ENCODE measurements around the gene FAM210A. TPM values are rescaled to one million over a fixed set of nuclear protein-coding genes. Genes with fewer than 3 reads are reported as not detected.
"Not testable (repeated sequence)": the region's sequence is repeated elsewhere in the genome, so short reads cannot be mapped to it uniquely, and the experiment has no call there.

FAM210A gene
- total RNA-seq, 1 donor from 2014 or later: 33.8 TPM

GRCh38 chr18:13725566-13726231 lies 659 bp downstream of the FAM210A start:
- Mint-ChIP-seq H3K36me3 (ENCODE audit: low read depth) (peaks cover 49% of the 10 kb centered on the region), H3K4me3 (ENCODE audit: low read depth) (peak overlapping the region; percentile 88), H3K9me3 (peaks cover 5% of the 10 kb centered on the region), H3K4me1 (ENCODE audit: low read depth) (peaks cover 47% of the 10 kb centered on the region), H3K27me3 (ENCODE audit: low read depth) (no peaks in the 10 kb centered on the region), H3K27ac (peak overlapping the region; percentile 70)
- no peak for DNase-seq (ENCODE audit: low spot score)
- intact Hi-C loops (cut with micrococcal nuclease): loop anchor here (2.0 to 10.0 kb wide), 6 partner anchors 58 to 843 kb away; partner anchors contain the start of genes LDLRAD4, PTPN2 and SEH1L

- peaks cover 21% of the 10 kb centered on the region for H3K9me3 Mint-ChIP-seq
- no peak overlapping the region for H3K4me3 Mint-ChIP-seq (ENCODE audit: low read depth)
- no peak overlapping the region for H3K27ac Mint-ChIP-seq
- H3K4me1 Mint-ChIP-seq (ENCODE audit: low read depth): peaks cover 23% of the 10 kb centered on the region
- no peaks in the 10 kb centered on the region for H3K27me3 Mint-ChIP-seq (ENCODE audit: low read depth)
- intact Hi-C loops (cut with micrococcal nuclease): loop anchor here (10.0 kb wide), 1 partner anchor 506 kb away; the partner anchor contains the start of gene LDLRAD4
- no peak for DNase-seq (ENCODE audit: low spot score)
- H3K36me3 Mint-ChIP-seq (ENCODE audit: low read depth): peaks cover 62% of the 10 kb centered on the region
These were observed 5.5 kb downstream of the FAM210A start for GRCh38 chr18:13720847-13721246.

DNA sequence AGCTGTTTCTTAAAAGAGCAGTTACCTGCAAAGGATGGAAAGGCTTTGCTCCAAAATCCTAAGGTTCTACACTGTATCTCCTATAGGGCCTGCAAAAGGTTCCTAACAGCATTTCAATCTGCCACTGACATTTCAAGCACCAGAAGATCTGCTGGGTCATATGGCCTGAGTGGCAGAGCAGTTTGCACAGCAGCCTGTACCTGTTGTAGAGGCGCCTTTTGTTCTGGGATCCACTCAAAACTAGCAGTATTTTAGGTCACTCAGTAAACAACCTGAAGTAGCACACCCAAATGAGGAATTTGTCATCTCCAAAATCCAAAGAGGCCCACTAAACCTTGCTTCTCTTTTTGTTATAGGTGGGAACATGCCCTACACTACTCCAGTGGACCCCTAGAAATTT lies 6.2 kb downstream of the FAM210A start:
- H3K4me3 Mint-ChIP-seq (ENCODE audit: low read depth): no peak overlapping the region
- no peaks in the 10 kb centered on the region for H3K27me3 Mint-ChIP-seq (ENCODE audit: low read depth)
- H3K9me3 Mint-ChIP-seq: peaks cover 21% of the 10 kb centered on the region
- DNase-seq (ENCODE audit: low spot score): no peak
- peaks cover 57% of the 10 kb centered on the region for H3K36me3 Mint-ChIP-seq (ENCODE audit: low read depth)
- peaks cover 17% of the 10 kb centered on the region for H3K4me1 Mint-ChIP-seq (ENCODE audit: low read depth)
- intact Hi-C loops (cut with micrococcal nuclease): loop anchor here (10.0 kb wide), 1 partner anchor 505 kb away; the partner anchor contains the start of gene LDLRAD4
- H3K27ac Mint-ChIP-seq: no peak overlapping the region

- intact Hi-C loops (cut with micrococcal nuclease): no loop called here
- Mint-ChIP-seq H3K4me3 (ENCODE audit: low read depth) (no peak overlapping the region), H3K27me3 (ENCODE audit: low read depth) (no peaks in the 10 kb centered on the region), H3K27ac (no peak overlapping the region), H3K36me3 (ENCODE audit: low read depth) (peaks cover 47% of the 10 kb centered on the region), H3K4me1 (ENCODE audit: low read depth) (peaks cover 1% of the 10 kb centered on the region), H3K9me3 (peaks cover 21% of the 10 kb centered on the region)
- DNase-seq (ENCODE audit: low spot score): no peak
These were observed 9.4 kb downstream of the FAM210A start for GRCh38 chr18:13716916-13717315.

- Mint-ChIP-seq H3K27ac (no peak overlapping the region), H3K4me1 (ENCODE audit: low read depth) (peaks cover 4% of the 10 kb centered on the region), H3K9me3 (peaks cover 29% of the 10 kb centered on the region), H3K36me3 (ENCODE audit: low read depth) (peaks cover 48% of the 10 kb centered on the region), H3K27me3 (ENCODE audit: low read depth) (no peaks in the 10 kb centered on the region), H3K4me3 (ENCODE audit: low read depth) (no peak overlapping the region)
- intact Hi-C loops (cut with micrococcal nuclease): no loop called here
- no peak for DNase-seq (ENCODE audit: low spot score)
These were observed 11.0 kb downstream of the FAM210A start for GRCh38 chr18:13715330-13715729.

DNA sequence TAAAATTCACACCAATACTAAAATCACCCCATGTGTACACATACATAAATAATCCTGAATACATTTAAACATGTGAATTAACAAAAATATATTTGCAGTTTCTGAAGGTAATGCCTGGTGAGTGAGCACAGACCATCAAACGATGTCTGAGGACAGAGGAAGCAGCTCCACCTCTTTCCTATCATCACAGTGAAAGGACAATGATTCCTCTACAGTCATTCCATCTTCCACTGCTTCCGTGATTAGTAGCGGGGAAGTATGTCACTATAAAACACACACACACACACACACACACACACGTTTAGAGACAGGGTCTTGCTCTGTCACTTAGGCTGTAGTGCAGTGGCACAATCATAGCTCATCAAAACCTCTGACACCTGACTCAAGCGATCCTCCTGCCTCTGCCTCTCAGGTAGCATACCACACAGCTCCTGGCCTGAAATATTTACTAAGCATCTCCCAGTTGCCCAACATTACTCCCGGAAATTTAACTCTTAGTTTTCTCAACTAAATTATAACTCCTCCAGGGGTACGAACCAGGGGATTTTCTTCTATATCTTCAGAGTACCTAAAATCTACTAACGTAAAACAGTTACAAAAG lies 12.8 kb downstream of the FAM210A start:
- Mint-ChIP-seq H3K4me1 (ENCODE audit: low read depth) (peaks cover 4% of the 10 kb centered on the region), H3K27me3 (ENCODE audit: low read depth) (no peaks in the 10 kb centered on the region)
- intact Hi-C loops (cut with micrococcal nuclease): no loop called here

DNA sequence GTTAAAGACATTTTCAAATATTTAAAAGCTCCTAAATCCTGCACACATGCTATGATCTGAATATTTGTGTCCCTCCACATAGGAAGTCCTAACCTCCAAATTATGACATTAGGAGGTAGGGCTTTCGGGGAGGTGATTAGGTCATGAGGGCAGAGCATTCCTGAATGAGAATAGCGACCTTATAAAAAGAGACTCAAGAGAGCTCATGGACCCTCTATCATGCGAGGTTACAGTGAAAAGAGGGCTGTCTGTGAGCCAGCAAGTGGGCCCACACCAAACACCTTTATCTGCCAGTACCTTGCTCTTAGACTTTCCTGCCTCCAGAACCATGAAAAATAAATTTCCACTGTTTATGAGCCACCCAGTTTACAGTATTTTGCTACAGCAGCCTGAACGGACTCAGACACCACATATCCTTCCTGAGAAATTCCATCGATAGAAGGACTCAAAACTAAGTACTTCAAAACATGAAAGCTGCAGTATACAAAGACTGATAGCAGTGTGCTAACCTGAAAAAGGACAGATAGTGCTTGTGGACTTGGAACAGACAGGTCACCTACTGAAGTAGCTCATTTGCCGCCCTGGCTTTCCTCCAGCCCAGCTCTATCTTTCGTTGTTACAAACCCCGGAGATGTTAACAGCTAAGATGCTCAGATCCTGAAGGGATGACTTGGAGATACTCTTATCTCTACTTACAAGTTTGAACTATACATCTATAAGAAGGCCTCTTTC lies 13.8 kb downstream of the FAM210A start:
- H3K36me3 Mint-ChIP-seq (ENCODE audit: low read depth): peaks cover 47% of the 10 kb centered on the region
- no peak overlapping the region for H3K4me3 Mint-ChIP-seq (ENCODE audit: low read depth)
- peaks cover 2% of the 10 kb centered on the region for H3K4me1 Mint-ChIP-seq (ENCODE audit: low read depth)
- no peak overlapping the region for H3K27ac Mint-ChIP-seq
- no peak for DNase-seq (ENCODE audit: low spot score)
- intact Hi-C loops (cut with micrococcal nuclease): no loop called here
- H3K9me3 Mint-ChIP-seq: peaks cover 29% of the 10 kb centered on the region
- no peaks in the 10 kb centered on the region for H3K27me3 Mint-ChIP-seq (ENCODE audit: low read depth)

More for the DNA sequence above, 12.8 kb downstream of the FAM210A start:
- H3K36me3 Mint-ChIP-seq (ENCODE audit: low read depth): peaks cover 50% of the 10 kb centered on the region
- H3K4me3 Mint-ChIP-seq (ENCODE audit: low read depth): no peak overlapping the region
- H3K9me3 Mint-ChIP-seq: peaks cover 31% of the 10 kb centered on the region
- no peak overlapping the region for H3K27ac Mint-ChIP-seq
- DNase-seq (ENCODE audit: low spot score): no peak

- Mint-ChIP-seq H3K4me3 (ENCODE audit: low read depth) (no peak overlapping the region), H3K9me3 (peaks cover 44% of the 10 kb centered on the region), H3K27me3 (ENCODE audit: low read depth) (no peaks in the 10 kb centered on the region), H3K27ac (no peak overlapping the region), H3K36me3 (ENCODE audit: low read depth) (peaks cover 54% of the 10 kb centered on the region), H3K4me1 (ENCODE audit: low read depth) (peaks cover 2% of the 10 kb centered on the region)
- no peak for DNase-seq (ENCODE audit: low spot score)
- intact Hi-C loops (cut with micrococcal nuclease): no loop called here
These were observed 15.9 kb downstream of the FAM210A start for GRCh38 chr18:13710414-13710831.

GRCh38 chr18:13703899-13704298 lies 22.5 kb downstream of the FAM210A start:
- no peak overlapping the region for H3K27ac Mint-ChIP-seq
- H3K36me3 Mint-ChIP-seq (ENCODE audit: low read depth): peaks cover 73% of the 10 kb centered on the region
- no peaks in the 10 kb centered on the region for H3K4me1 Mint-ChIP-seq (ENCODE audit: low read depth)
- H3K27me3 Mint-ChIP-seq (ENCODE audit: low read depth): no peaks in the 10 kb centered on the region
- intact Hi-C loops (cut with micrococcal nuclease): no loop called here
- no peak for DNase-seq (ENCODE audit: low spot score)
- peaks cover 69% of the 10 kb centered on the region for H3K9me3 Mint-ChIP-seq
- H3K4me3 Mint-ChIP-seq (ENCODE audit: low read depth): no peak overlapping the region

DNA sequence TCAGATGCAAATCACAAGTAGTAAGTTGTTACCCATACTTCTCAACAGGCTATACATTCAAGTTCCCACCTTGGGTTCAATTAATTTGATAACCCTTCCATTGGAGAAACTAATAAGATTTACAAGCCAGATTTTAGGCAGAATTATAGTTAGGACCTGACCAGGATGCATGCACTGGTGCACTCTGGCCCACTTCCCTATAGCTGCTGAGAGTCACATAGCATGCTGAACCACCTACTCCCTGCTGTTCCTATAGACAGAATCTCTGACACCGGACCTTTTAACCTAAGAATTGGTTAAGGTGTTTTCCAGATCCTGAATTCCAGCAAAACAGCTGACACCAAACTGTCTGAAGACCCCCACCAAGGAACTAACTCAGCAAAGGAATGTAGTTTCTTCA lies 26.2 kb downstream of the FAM210A start:
- intact Hi-C loops (cut with micrococcal nuclease): no loop called here
- DNase-seq (ENCODE audit: low spot score): no peak
- H3K27me3 Mint-ChIP-seq (ENCODE audit: low read depth): no peaks in the 10 kb centered on the region
- H3K27ac Mint-ChIP-seq: no peak overlapping the region
- H3K9me3 Mint-ChIP-seq: peaks cover 59% of the 10 kb centered on the region
- H3K4me1 Mint-ChIP-seq (ENCODE audit: low read depth): peaks cover 1% of the 10 kb centered on the region
- H3K36me3 Mint-ChIP-seq (ENCODE audit: low read depth): peaks cover 73% of the 10 kb centered on the region
- H3K4me3 Mint-ChIP-seq (ENCODE audit: low read depth): no peak overlapping the region

DNA sequence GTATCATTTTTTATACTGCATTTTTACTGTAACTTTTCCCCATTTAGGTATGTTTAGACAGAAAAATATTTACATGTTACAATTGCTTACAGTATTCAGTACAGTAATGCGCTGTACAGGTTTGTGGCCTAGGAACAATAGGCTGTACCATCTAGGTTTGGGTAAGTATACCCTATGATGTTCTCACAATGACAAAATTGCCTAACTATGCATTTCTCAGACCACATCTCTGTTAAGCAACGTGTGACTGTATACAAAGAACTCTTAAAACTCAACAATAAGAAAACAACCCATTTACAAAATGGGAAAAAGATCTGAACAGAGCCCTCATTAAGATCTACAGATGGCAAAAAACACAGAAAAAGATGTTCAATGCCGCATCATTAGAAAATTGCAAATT lies 29.4 kb downstream of the FAM210A start:
- peaks cover 62% of the 10 kb centered on the region for H3K36me3 Mint-ChIP-seq (ENCODE audit: low read depth)
- peaks cover 1% of the 10 kb centered on the region for H3K4me1 Mint-ChIP-seq (ENCODE audit: low read depth)
- H3K9me3 Mint-ChIP-seq: peaks cover 70% of the 10 kb centered on the region
- H3K27ac Mint-ChIP-seq: no peak overlapping the region
- DNase-seq (ENCODE audit: low spot score): no peak
- H3K4me3 Mint-ChIP-seq (ENCODE audit: low read depth): no peak overlapping the region
- intact Hi-C loops (cut with micrococcal nuclease): no loop called here
- no peaks in the 10 kb centered on the region for H3K27me3 Mint-ChIP-seq (ENCODE audit: low read depth)

GRCh38 chr18:13695337-13695736 lies 31.0 kb downstream of the FAM210A start:
- peaks cover 69% of the 10 kb centered on the region for H3K9me3 Mint-ChIP-seq

DNA sequence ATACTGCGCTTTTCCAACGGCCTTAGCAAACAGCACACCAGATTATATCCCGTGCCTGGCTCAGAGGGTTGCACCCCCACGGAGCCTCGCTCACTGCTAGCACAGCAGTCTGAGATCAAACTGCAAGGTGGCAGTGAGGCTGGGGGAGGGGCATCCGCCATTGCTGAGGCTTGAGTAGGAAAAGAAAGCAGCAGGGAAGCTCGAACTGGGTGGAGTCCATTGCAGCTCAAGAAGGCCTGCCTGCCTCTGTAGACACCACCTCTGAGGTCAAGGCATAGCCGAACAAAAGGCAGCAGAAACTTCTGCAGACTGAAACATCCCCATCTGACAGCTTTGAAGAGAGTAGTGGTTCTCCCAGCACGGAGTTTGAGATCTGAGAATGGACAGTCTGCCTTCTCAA lies 36.3 kb downstream of the FAM210A start:
- DNase-seq (ENCODE audit: low spot score); H3K4me1 Mint-ChIP-seq (ENCODE audit: low read depth); H3K27ac Mint-ChIP-seq; H3K4me3 Mint-ChIP-seq (ENCODE audit: low read depth); intact Hi-C loops (cut with micrococcal nuclease); H3K27me3 Mint-ChIP-seq (ENCODE audit: low read depth): not testable (repeated sequence)
- Mint-ChIP-seq H3K9me3 (peaks cover 36% of the 10 kb centered on the region), H3K36me3 (ENCODE audit: low read depth) (peaks cover 25% of the 10 kb centered on the region)

More at GRCh38 chr18:13695337-13695736, 31.0 kb downstream of the FAM210A start:
- intact Hi-C loops (cut with micrococcal nuclease); DNase-seq (ENCODE audit: low spot score); H3K27me3 Mint-ChIP-seq (ENCODE audit: low read depth); H3K4me3 Mint-ChIP-seq (ENCODE audit: low read depth); H3K27ac Mint-ChIP-seq; H3K4me1 Mint-ChIP-seq (ENCODE audit: low read depth): not testable (repeated sequence)
- H3K36me3 Mint-ChIP-seq (ENCODE audit: low read depth): peaks cover 56% of the 10 kb centered on the region
